Caco-2 (cell line): ENCODE data around the gene NPAT. TPM values are rescaled to one million over a fixed set of nuclear protein-coding genes. Genes with fewer than 3 reads are reported as not detected.

Experiments used
- BruUV-seq: library from RNA; stranded (reverse); fragments of 400-500 nt; replicated peaks from 2 replicates; lab custom pipeline; 2021; lab: Mats Ljungman, UMichigan
- CTCF ChIA-PET: fragments of 300-600 bp; sonication (Branson Sonifier 250); formaldehyde crosslinking; loops from one replicate; lab custom pipeline; 2022; ENCODE audit warnings: antibody characterized with exemption; lab: Charles Lee
- POLR2A ChIA-PET: fragments of 300-600 bp; sonication (Branson Sonifier 250); formaldehyde crosslinking; loops from one replicate; lab custom pipeline; 2022; ENCODE audit warnings: antibody characterized with exemption; lab: Charles Lee
- DNase-seq, 2 experiments: peaks; one replicate each; pipeline versions ENCODE4 v3.0.0 to v3.0.0-alpha.2; 2020 to 2022
- H3K27me3 ChIP-seq: replicated peaks from 2 replicates; pipeline ENCODE4 v1.6.0; 2011; ENCODE audit warnings: low read length; ENCODE audit not compliant: control insufficient read depth, insufficient read depth
- H3K36me3 ChIP-seq: 2 replicates; pipeline ENCODE4 v1.5.1; 2011; ENCODE audit warnings: low read length; ENCODE audit not compliant: control insufficient read depth, insufficient read depth
- H3K4me1 ChIP-seq: fragments of 250-450 bp; sonication (Bioruptor Pico); 2 replicates; pipeline ENCODE4 v1.5.1; 2020; ENCODE audit warnings: mild to moderate bottlenecking
- H3K4me3 ChIP-seq: 2 replicates; pipeline ENCODE4 v1.5.1; 2011; ENCODE audit warnings: low read depth, mild to moderate bottlenecking, control low read depth, low read length
- H3K9me3 ChIP-seq: fragments of 250-450 bp; sonication (Bioruptor Pico); 2 replicates; pipeline ENCODE4 v1.5.1; 2020; ENCODE audit warnings: mild to moderate bottlenecking, moderate library complexity
- H3K27ac Mint-ChIP-seq: one replicate; pipeline ENCODE4 v1.8.0; 2022; ENCODE audit warnings: mixed read lengths; ENCODE audit not compliant: unreplicated experiment
- H3K27me3 Mint-ChIP-seq: one replicate; pipeline ENCODE4 v1.8.0; 2022; ENCODE audit warnings: mixed read lengths; ENCODE audit not compliant: insufficient read depth, unreplicated experiment
- H3K36me3 Mint-ChIP-seq: one replicate; pipeline ENCODE4 v1.8.0; 2022; ENCODE audit warnings: mild to moderate bottlenecking, mixed read lengths; ENCODE audit not compliant: insufficient read depth, unreplicated experiment
- H3K4me1 Mint-ChIP-seq: one replicate; pipeline ENCODE4 v1.8.0; 2022; ENCODE audit warnings: low read depth, mixed read lengths; ENCODE audit not compliant: unreplicated experiment
- H3K4me3 Mint-ChIP-seq: one replicate; pipeline ENCODE4 v1.8.0; 2022; ENCODE audit warnings: mild to moderate bottlenecking, moderate library complexity, mixed read lengths; ENCODE audit not compliant: unreplicated experiment
- H3K9me3 Mint-ChIP-seq: one replicate; pipeline ENCODE4 v1.8.0; 2022; ENCODE audit warnings: mixed read lengths; ENCODE audit not compliant: unreplicated experiment
- CTCF ChIP-seq, 2 experiments: fragments of 200-600 bp in 1 of 2; IDR thresholded peaks; 1 replicate in 1 of 2; 2 replicates in 1 of 2; pipeline versions ENCODE4 v1.5.1 to v1.8.0; 2011 to 2022; ENCODE audit warnings: antibody characterized with exemption in 1 of 2, control low read depth in 1 of 2, inconsistent platforms in 1 of 2, low read depth in 1 of 2, low read length in 1 of 2, mild to moderate bottlenecking in 1 of 2, moderate library complexity in 1 of 2; ENCODE audit not compliant: insufficient read depth in 1 of 2, severe bottlenecking in 1 of 2, unreplicated experiment in 1 of 2
- intact Hi-C: fragments of 100-400 bp; cut with micrococcal nuclease; formaldehyde crosslinking; loops from one replicate; pipeline ENCODE4 v1.10.0; 2022; ENCODE audit not compliant: unreplicated experiment
- total RNA-seq: library from RNA; stranded (reverse); gene quantifications from 2 replicates; pipeline ENCODE4 v1.2.3, GENCODE V29; 2022

The NPAT gene
- total RNA-seq, 1 experiment from 2014 or later: 29.5 TPM

- no peaks in the 10 kb centered on the region for H3K27me3 Mint-ChIP-seq
- peaks cover 24% of the 10 kb centered on the region for H3K36me3 Mint-ChIP-seq
- peaks cover 21% of the 10 kb centered on the region for H3K4me1 Mint-ChIP-seq
- H3K4me1 ChIP-seq: peaks cover 13% of the 10 kb centered on the region
- H3K9me3 Mint-ChIP-seq: no peaks in the 10 kb centered on the region
- no TSS peak for BruUV-seq
- H3K4me3 Mint-ChIP-seq: no peak overlapping the region
- 0 out of 2 replicates have a peak, but pooled peaks cover 1% of the 10 kb centered on the region for H3K36me3 ChIP-seq
- H3K9me3 ChIP-seq: no peaks in the 10 kb centered on the region
- ChIA-PET POLR2A (no interaction called here), CTCF (interaction anchor here (0.5 kb wide), 1 partner anchor 46 kb away, joined by 3 read pairs; no protein-coding TSS in a partner anchor)
- intact Hi-C loops: no loop called here
- H3K27me3 ChIP-seq: no peaks in the 10 kb centered on the region
- DNase-seq: no peak
- no peak for TF ChIP-seq CTCF (IDR thresholded peaks at IDR 0.05; ENCODE audit: insufficient read depth in 1 of 2, low read depth in 1 of 2, low read length in 1 of 2, severe bottlenecking in 1 of 2, unreplicated experiment in 1 of 2)
- H3K27ac Mint-ChIP-seq: no peak overlapping the region
- no peak overlapping the region for H3K4me3 ChIP-seq
These were observed 3.3 kb downstream of the NPAT start for GRCh38 chr11:108218912-108219783.

- peaks cover 27% of the 10 kb centered on the region for H3K36me3 Mint-ChIP-seq
- no peak overlapping the region for H3K27ac Mint-ChIP-seq
- BruUV-seq: no TSS peak
- H3K4me3 Mint-ChIP-seq: no peak overlapping the region
- DNase-seq: no peak
- TF ChIP-seq CTCF (IDR thresholded peaks at IDR 0.05; ENCODE audit: insufficient read depth in 1 of 2, low read depth in 1 of 2, low read length in 1 of 2, severe bottlenecking in 1 of 2, unreplicated experiment in 1 of 2): no peak
- Histone ChIP-seq H3K4me3 (no peak overlapping the region), H3K9me3 (no peaks in the 10 kb centered on the region), H3K27me3 (no peaks in the 10 kb centered on the region), H3K4me1 (peaks cover 9% of the 10 kb centered on the region; the same call in 1 of the 2 replicates), H3K36me3 (0 out of 2 replicates have a peak, but pooled peaks cover 1% of the 10 kb centered on the region)
- intact Hi-C loops: no loop called here
- POLR2A ChIA-PET: no interaction called here
- no peaks in the 10 kb centered on the region for H3K9me3 Mint-ChIP-seq
- no peaks in the 10 kb centered on the region for H3K27me3 Mint-ChIP-seq
- peaks cover 21% of the 10 kb centered on the region for H3K4me1 Mint-ChIP-seq
- CTCF ChIA-PET: no interaction called here
These were observed 4.0 kb downstream of the NPAT start for GRCh38 chr11:108218455-108218854.

GRCh38 chr11:108216988-108217387 lies 5.5 kb downstream of the NPAT start:
- peaks cover 38% of the 10 kb centered on the region for H3K36me3 Mint-ChIP-seq
- TF ChIP-seq CTCF (IDR thresholded peaks at IDR 0.05; ENCODE audit: insufficient read depth in 1 of 2, low read depth in 1 of 2, low read length in 1 of 2, severe bottlenecking in 1 of 2, unreplicated experiment in 1 of 2): no peak
- Histone ChIP-seq H3K36me3 (0 out of 2 replicates have a peak, but pooled peaks cover 1% of the 10 kb centered on the region), H3K9me3 (no peaks in the 10 kb centered on the region), H3K4me1 (peaks cover 9% of the 10 kb centered on the region; the same call in 1 of the 2 replicates), H3K27me3 (no peaks in the 10 kb centered on the region), H3K4me3 (no peak overlapping the region)
- H3K27ac Mint-ChIP-seq: no peak overlapping the region
- no peak for DNase-seq
- intact Hi-C loops: no loop called here
- ChIA-PET POLR2A (no interaction called here), CTCF (no interaction called here)
- H3K27me3 Mint-ChIP-seq: no peaks in the 10 kb centered on the region
- H3K9me3 Mint-ChIP-seq: no peaks in the 10 kb centered on the region
- peaks cover 21% of the 10 kb centered on the region for H3K4me1 Mint-ChIP-seq
- BruUV-seq: no TSS peak
- no peak overlapping the region for H3K4me3 Mint-ChIP-seq
